B cell (primary cell): ENCODE measurements around the gene ATOSA. TPM values are rescaled to one million over a fixed set of nuclear protein-coding genes. Genes with fewer than 3 reads are reported as not detected.

Experiments
- ATAC-seq: fragments of 200-7000 bp; cut with Tn5 transposase; one replicate; pipeline ENCODE4 v1.10.0; 2021; ENCODE audit warnings: low read depth, mild to moderate bottlenecking, moderate number of reproducible peaks, moderate library complexity
- CTCF ChIA-PET: fragments of 350-600 bp; sonication (Branson Sonifier 250); formaldehyde crosslinking; loops from one replicate; lab custom pipeline; 2021; ENCODE audit warnings: antibody characterized with exemption, inconsistent platforms; lab: Charles Lee
- POLR2A ChIA-PET: fragments of 350-600 bp; sonication (Branson Sonifier 250); formaldehyde crosslinking; loops from one replicate; lab custom pipeline; 2021; ENCODE audit warnings: antibody characterized with exemption; lab: Charles Lee
- DNase-seq: peaks from one replicate; pipeline ENCODE4 v3.0.0; 2013
- H2AFZ ChIP-seq: 2 replicates; pipeline ENCODE4 v1.6.1; 2012; ENCODE audit warnings: mild to moderate bottlenecking, low read depth, low read length; ENCODE audit not compliant: insufficient read depth, poor library complexity, severe bottlenecking
- H3K27ac ChIP-seq, 2 donors: 1 replicate in 1 of 2; 2 replicates in 1 of 2; pipeline ENCODE4 v1.5.1; 2012 to 2013; ENCODE audit warnings: low read length in 2 of 2, mild to moderate bottlenecking in 2 of 2, moderate library complexity in 1 of 2
- H3K27me3 ChIP-seq, 4 experiments: fragments of 200-600 bp in 1 of 4; sonication (generic) in 1 of 4; replicated peaks in 1 of 4; 1 replicate in 2 of 4; 2 replicates in 2 of 4; pipeline versions ENCODE4 v1.6.1 to v1.7.0; 2013 to 2016; ENCODE audit warnings: low read length in 3 of 4, mild to moderate bottlenecking in 2 of 4, mixed read lengths in 1 of 4, moderate library complexity in 1 of 4; ENCODE audit not compliant: insufficient read depth in 4 of 4, control insufficient read depth in 3 of 4; ENCODE audit errors: control extremely low read depth in 1 of 4
- H3K36me3 ChIP-seq, 2 experiments: replicated peaks in 1 of 2; 1 replicate in 1 of 2; 2 replicates in 1 of 2; pipeline versions ENCODE4 v1.6.1 to v1.7.1; 2013; ENCODE audit warnings: low read length in 1 of 2; ENCODE audit not compliant: insufficient read depth in 2 of 2, control insufficient read depth in 1 of 2; ENCODE audit errors: control extremely low read depth in 1 of 2, extremely low read depth in 1 of 2
- H3K4me1 ChIP-seq, 2 donors: fragments of 200-600 bp in 1 of 2; sonication (generic) in 1 of 2; 1 replicate in 1 of 2; 2 replicates in 1 of 2; pipeline versions ENCODE4 v1.5.1 to v1.6.1; 2013 to 2017; ENCODE audit warnings: low read length in 2 of 2; ENCODE audit not compliant: control insufficient read depth in 2 of 2, insufficient read depth in 2 of 2
- H3K4me2 ChIP-seq: replicated peaks from 2 replicates; pipeline ENCODE3; 2012; ENCODE audit warnings: mild to moderate bottlenecking, low read depth, low read length; ENCODE audit not compliant: poor library complexity, severe bottlenecking
- H3K4me3 ChIP-seq, 5 experiments: fragments of 200-600 bp in 1 of 5; sonication (generic) in 1 of 5; 1 replicate in 3 of 5; 2 replicates in 2 of 5; pipeline versions ENCODE4 v1.5.1 to v1.7.0; 2011 to 2016; ENCODE audit warnings: low read length in 4 of 5, mild to moderate bottlenecking in 4 of 5, low read depth in 2 of 5, control low read depth in 1 of 5, moderate library complexity in 1 of 5; ENCODE audit not compliant: insufficient read depth in 1 of 5; ENCODE audit errors: control extremely low read depth in 1 of 5, extremely low read depth in 1 of 5
- H3K79me2 ChIP-seq: fragments of 200-600 bp; sonication (generic); one replicate; pipeline ENCODE4 v1.6.0; 2016; ENCODE audit warnings: low read length; ENCODE audit not compliant: control insufficient read depth, insufficient read depth
- H3K9ac ChIP-seq: fragments of 200-600 bp; sonication (generic); 2 replicates; pipeline ENCODE4 v1.6.1; 2017; ENCODE audit warnings: mild to moderate bottlenecking, low read length, moderate library complexity
- H3K9me3 ChIP-seq, 3 donors: one replicate each; pipeline versions ENCODE4 v1.6.1 to v1.7.1; 2013; ENCODE audit warnings: low read length in 2 of 3; ENCODE audit not compliant: control insufficient read depth in 2 of 3, insufficient read depth in 1 of 3; ENCODE audit errors: control extremely low read depth in 1 of 3
- H4K20me1 ChIP-seq: 2 replicates; pipeline ENCODE4 v1.6.0; 2012; ENCODE audit warnings: mild to moderate bottlenecking, low read length; ENCODE audit not compliant: insufficient read depth, control insufficient read depth, poor library complexity, severe bottlenecking
- H3K27ac Mint-ChIP-seq: one replicate; pipeline ENCODE4 v1.8.0; 2021; ENCODE audit warnings: mixed read lengths
- H3K27me3 Mint-ChIP-seq: one replicate; pipeline ENCODE4 v1.8.0; 2021; ENCODE audit warnings: mixed read lengths
- H3K4me1 Mint-ChIP-seq: one replicate; pipeline ENCODE4 v1.8.0; 2021; ENCODE audit warnings: mixed read lengths
- H3K4me3 Mint-ChIP-seq: one replicate; pipeline ENCODE4 v1.8.0; 2021; ENCODE audit warnings: mixed read lengths
- H3K9me3 Mint-ChIP-seq: one replicate; pipeline ENCODE4 v1.8.0; 2022; ENCODE audit warnings: mixed read lengths; ENCODE audit not compliant: insufficient read depth
- EZH2 ChIP-seq: IDR thresholded peaks from 2 replicates; pipeline ENCODE4 v1.6.1; 2012; ENCODE audit warnings: borderline replicate concordance, low read depth, mild to moderate bottlenecking, moderate library complexity, low read length; ENCODE audit not compliant: insufficient read depth, poor library complexity, severe bottlenecking
- WGBS: methylation state at CpG from one replicate; pipeline ENCODE4 v1.1.5; 2013; ENCODE audit warnings: missing lambda C conversion rate; ENCODE audit not compliant: insufficient coverage; 5-methylcytosine and 5-hydroxymethylcytosine counted together
- intact Hi-C: fragments of 100-400 bp; cut with micrococcal nuclease; formaldehyde crosslinking; loops from one replicate; pipeline ENCODE4 v1.10.0; 2022
- polyA plus RNA-seq: library from polyadenylated mRNA; depleted of rRNA; stranded (reverse); fragments of >200 nt; gene quantifications from 2 replicates; pipeline ENCODE4 v1.2.3, GENCODE V29; 2012
- total RNA-seq, 2 donors: library from RNA; stranded (reverse); fragments of 120-200 nt in 1 of 2; gene quantifications; 1 replicate in 1 of 2; 2 replicates in 1 of 2; pipeline versions ENCODE4 v1.2.3 to v1.2.4, GENCODE V29; 2013 to 2022
- TF ChIP-seq, protein P1 (sequence below): fragments of 200-600 bp; IDR thresholded peaks from one replicate; pipeline ENCODE4 v1.8.0; 2022; ENCODE audit warnings: antibody characterized with exemption, mild to moderate bottlenecking

ATOSA gene
- total and polyA plus RNA-seq, 2 donors (not counting 1 experiment from before 2014, with no cell fraction given) = 73.4 to 198 TPM

DNA sequence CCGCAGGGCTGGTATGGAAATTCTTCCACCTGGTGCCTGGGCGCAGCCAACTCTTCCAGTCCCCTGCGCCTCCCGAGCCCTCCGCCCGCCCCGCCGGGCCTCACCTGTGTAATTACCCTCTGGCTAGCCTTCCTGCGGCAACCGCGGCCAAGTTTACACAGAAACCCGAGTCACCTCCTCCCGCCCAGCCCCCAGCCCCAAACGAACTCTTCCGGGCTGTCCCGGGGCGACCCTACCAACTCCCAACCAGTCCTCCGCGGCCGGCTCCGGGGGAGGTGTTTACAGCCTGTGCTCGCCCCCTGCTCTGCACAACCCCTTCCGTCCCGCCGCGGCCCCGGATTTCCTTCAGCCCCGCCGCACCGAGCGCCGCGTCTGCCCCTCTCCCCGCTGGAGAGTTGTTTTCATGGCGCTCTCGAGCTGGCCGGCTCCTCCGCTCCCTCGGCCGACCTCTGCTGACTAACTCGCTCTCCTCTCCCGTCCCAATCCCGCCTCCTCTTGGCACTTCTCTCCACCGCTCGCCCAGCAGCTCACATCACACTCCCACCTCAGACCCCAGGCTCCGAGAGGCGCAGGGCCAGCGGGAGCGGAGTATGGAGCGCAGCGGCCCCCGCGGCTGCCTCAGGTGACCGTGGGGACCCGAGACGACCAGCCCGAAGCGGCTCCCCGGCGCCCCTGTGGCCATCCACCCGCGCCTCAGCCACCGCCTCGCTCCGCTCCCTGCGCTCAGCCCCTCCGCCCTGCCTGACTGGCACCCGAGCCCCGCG is 538 bp downstream of the ATOSA start:
- Histone ChIP-seq H3K9me3 (peaks cover 0 to 3% (median 0%) of the 10 kb centered on the region in 3 donors), H3K79me2 (peaks cover 63% of the 10 kb centered on the region), H3K36me3 (peaks cover 0 to 27% of the 10 kb centered on the region in 2 experiments), H3K4me3 (peak overlapping the region; percentile 87 to 92 (median 88)), H3K27me3 (no peaks in the 10 kb centered on the region), H3K9ac (peak overlapping the region; percentile 89), H2AFZ (peak overlapping the region; percentile 76), H3K27ac (peak overlapping the region; percentile 92 to 97), H4K20me1 (peaks cover 29% of the 10 kb centered on the region), H3K4me1 (peaks cover 49 to 63% of the 10 kb centered on the region in 2 donors), H3K4me2 (peak overlapping the region; percentile 84)
- Mint-ChIP-seq H3K4me1 (peaks cover 74% of the 10 kb centered on the region), H3K27me3 (no peaks in the 10 kb centered on the region), H3K4me3 (peak overlapping the region; percentile 99), H3K9me3 (no peaks in the 10 kb centered on the region), H3K27ac (peak overlapping the region; percentile 99)
- under 1% methylated on average over 70 of the region's 70 CpGs for WGBS
- ATAC-seq (peak; percentile 37), DNase-seq (no peak)
- POLR2A ChIA-PET = interaction anchor here (1.0 to 2.2 kb wide), 8 partner anchors 31 to 708 kb away, joined by 3 to 37 read pairs (median 6); partner anchors contain the start of gene LEO1
- TF ChIP-seq EZH2 = no peak
- TF ChIP-seq, protein P1, sequence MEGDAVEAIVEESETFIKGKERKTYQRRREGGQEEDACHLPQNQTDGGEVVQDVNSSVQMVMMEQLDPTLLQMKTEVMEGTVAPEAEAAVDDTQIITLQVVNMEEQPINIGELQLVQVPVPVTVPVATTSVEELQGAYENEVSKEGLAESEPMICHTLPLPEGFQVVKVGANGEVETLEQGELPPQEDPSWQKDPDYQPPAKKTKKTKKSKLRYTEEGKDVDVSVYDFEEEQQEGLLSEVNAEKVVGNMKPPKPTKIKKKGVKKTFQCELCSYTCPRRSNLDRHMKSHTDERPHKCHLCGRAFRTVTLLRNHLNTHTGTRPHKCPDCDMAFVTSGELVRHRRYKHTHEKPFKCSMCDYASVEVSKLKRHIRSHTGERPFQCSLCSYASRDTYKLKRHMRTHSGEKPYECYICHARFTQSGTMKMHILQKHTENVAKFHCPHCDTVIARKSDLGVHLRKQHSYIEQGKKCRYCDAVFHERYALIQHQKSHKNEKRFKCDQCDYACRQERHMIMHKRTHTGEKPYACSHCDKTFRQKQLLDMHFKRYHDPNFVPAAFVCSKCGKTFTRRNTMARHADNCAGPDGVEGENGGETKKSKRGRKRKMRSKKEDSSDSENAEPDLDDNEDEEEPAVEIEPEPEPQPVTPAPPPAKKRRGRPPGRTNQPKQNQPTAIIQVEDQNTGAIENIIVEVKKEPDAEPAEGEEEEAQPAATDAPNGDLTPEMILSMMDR = peak; percentile 14
- intact Hi-C loops = loop anchor here (1.0 to 10.0 kb wide), 12 partner anchors 26 to 944 kb away; partner anchors contain the start of genes ARPP19 and LYSMD2
- CTCF ChIA-PET = interaction anchor here (1.1 to 2.7 kb wide), 8 partner anchors 10 to 57 kb away, joined by 4 to 15 read pairs (median 6); no protein-coding TSS in a partner anchor
